OCI-LY3 (cell line): ENCODE data around the gene PDIA5.

Experiments
- H2AFZ ChIP-seq: fragments of 200-600, 300-600 bp; shearing (Covaris generic); 2 replicates; pipeline ENCODE4 v1.6.0; 2014; ENCODE audit warnings: antibody characterized with exemption, low read depth, low read length
- H3K27ac ChIP-seq: fragments of 200-600, 300-600 bp; sonication (generic); 2 replicates; pipeline ENCODE4 v1.5.1; 2014; ENCODE audit warnings: mild to moderate bottlenecking, low read length, moderate library complexity, mixed read lengths
- H3K27me3 ChIP-seq: fragments of 200-600, 300-600 bp; sonication (generic); 2 replicates; pipeline ENCODE4 v1.6.1; 2014; ENCODE audit warnings: low read depth, low read length, mixed read lengths
- H3K36me3 ChIP-seq: fragments of 200-600, 300-600 bp; sonication (generic); replicated peaks from 2 replicates; pipeline ENCODE3; 2014; ENCODE audit warnings: low read depth, low read length, mixed read lengths
- H3K4me1 ChIP-seq: fragments of 300-600, 200-600 bp; sonication (generic); 2 replicates; pipeline ENCODE4 v1.6.1; 2014; ENCODE audit warnings: low read length, mixed read lengths
- H3K4me2 ChIP-seq: fragments of 200-600, 300-600 bp; sonication (generic); 2 replicates; pipeline ENCODE4 v1.6.1; 2014; ENCODE audit warnings: low read length, mixed read lengths
- H3K4me3 ChIP-seq: fragments of 300-600, 200-600 bp; sonication (generic); 2 replicates; pipeline ENCODE4 v1.5.1; 2014; ENCODE audit warnings: antibody characterized with exemption, mild to moderate bottlenecking, low read length, moderate library complexity
- H3K79me2 ChIP-seq: fragments of 300-600, 200-600 bp; shearing (Covaris generic); 2 replicates; pipeline ENCODE4 v1.6.1; 2014; ENCODE audit warnings: mild to moderate bottlenecking, low read length, mixed read lengths
- H3K9ac ChIP-seq: fragments of 300-600, 200-600 bp; shearing (Covaris generic); 2 replicates; pipeline ENCODE4 v1.6.0; 2014; ENCODE audit warnings: mild to moderate bottlenecking, low read length, moderate library complexity
- H3K9me3 ChIP-seq: fragments of 200-600, 300-600 bp; shearing (Covaris generic); 2 replicates; pipeline ENCODE4 v1.6.1; 2014; ENCODE audit warnings: low read length, mixed read lengths; ENCODE audit not compliant: insufficient read depth
- H4K20me1 ChIP-seq: fragments of 200-600, 300-600 bp; sonication (generic); 2 replicates; pipeline ENCODE4 v1.6.1; 2016; ENCODE audit warnings: low read length, mixed read lengths; ENCODE audit not compliant: insufficient read depth
- EZH2phosphoT487 ChIP-seq: fragments of 200-600 bp; shearing (Covaris generic); IDR thresholded peaks from 2 replicates; pipeline ENCODE4 v1.6.1; 2018; ENCODE audit warnings: antibody characterized with exemption, mixed run types, low read depth
- TF ChIP-seq, protein P1 (sequence below): fragments of 200-600, 300-600 bp; sonication (generic); IDR thresholded peaks from 2 replicates; pipeline ENCODE4 v1.5.1; 2014; ENCODE audit warnings: antibody characterized with exemption, low read length, low read depth

PDIA5 gene

GRCh38 chr3:123020709-123021108 is 46.1 kb upstream of the PDIA5 start:
- TF ChIP-seq, protein P1, sequence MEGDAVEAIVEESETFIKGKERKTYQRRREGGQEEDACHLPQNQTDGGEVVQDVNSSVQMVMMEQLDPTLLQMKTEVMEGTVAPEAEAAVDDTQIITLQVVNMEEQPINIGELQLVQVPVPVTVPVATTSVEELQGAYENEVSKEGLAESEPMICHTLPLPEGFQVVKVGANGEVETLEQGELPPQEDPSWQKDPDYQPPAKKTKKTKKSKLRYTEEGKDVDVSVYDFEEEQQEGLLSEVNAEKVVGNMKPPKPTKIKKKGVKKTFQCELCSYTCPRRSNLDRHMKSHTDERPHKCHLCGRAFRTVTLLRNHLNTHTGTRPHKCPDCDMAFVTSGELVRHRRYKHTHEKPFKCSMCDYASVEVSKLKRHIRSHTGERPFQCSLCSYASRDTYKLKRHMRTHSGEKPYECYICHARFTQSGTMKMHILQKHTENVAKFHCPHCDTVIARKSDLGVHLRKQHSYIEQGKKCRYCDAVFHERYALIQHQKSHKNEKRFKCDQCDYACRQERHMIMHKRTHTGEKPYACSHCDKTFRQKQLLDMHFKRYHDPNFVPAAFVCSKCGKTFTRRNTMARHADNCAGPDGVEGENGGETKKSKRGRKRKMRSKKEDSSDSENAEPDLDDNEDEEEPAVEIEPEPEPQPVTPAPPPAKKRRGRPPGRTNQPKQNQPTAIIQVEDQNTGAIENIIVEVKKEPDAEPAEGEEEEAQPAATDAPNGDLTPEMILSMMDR, result no peak
- TF ChIP-seq EZH2phosphoT487, result no peak
- no peak overlapping the region for H3K9ac ChIP-seq
- H4K20me1 ChIP-seq, result no peaks in the 10 kb centered on the region
- H2AFZ ChIP-seq, result no peak overlapping the region
- no peak overlapping the region for H3K4me3 ChIP-seq
- H3K4me2 ChIP-seq, result no peak overlapping the region
- H3K36me3 ChIP-seq, result no peaks in the 10 kb centered on the region
- peaks cover 35% of the 10 kb centered on the region for H3K27me3 ChIP-seq
- no peak overlapping the region for H3K27ac ChIP-seq
- no peaks in the 10 kb centered on the region for H3K4me1 ChIP-seq
- H3K79me2 ChIP-seq, result no peaks in the 10 kb centered on the region
- no peaks in the 10 kb centered on the region for H3K9me3 ChIP-seq

- Histone ChIP-seq H3K4me2 (no peak overlapping the region), H3K79me2 (no peaks in the 10 kb centered on the region), H2AFZ (no peak overlapping the region), H3K9ac (no peak overlapping the region), H3K36me3 (no peaks in the 10 kb centered on the region), H3K4me1 (no peaks in the 10 kb centered on the region), H3K27ac (no peak overlapping the region), H3K4me3 (no peak overlapping the region), H3K27me3 (peaks cover 35% of the 10 kb centered on the region), H4K20me1 (no peaks in the 10 kb centered on the region), H3K9me3 (no peaks in the 10 kb centered on the region)
- TF ChIP-seq EZH2phosphoT487, result no peak
- TF ChIP-seq, protein P1, result no peak
Measured at GRCh38 chr3:123021388-123021787, 45.4 kb upstream of the PDIA5 start.

DNA sequence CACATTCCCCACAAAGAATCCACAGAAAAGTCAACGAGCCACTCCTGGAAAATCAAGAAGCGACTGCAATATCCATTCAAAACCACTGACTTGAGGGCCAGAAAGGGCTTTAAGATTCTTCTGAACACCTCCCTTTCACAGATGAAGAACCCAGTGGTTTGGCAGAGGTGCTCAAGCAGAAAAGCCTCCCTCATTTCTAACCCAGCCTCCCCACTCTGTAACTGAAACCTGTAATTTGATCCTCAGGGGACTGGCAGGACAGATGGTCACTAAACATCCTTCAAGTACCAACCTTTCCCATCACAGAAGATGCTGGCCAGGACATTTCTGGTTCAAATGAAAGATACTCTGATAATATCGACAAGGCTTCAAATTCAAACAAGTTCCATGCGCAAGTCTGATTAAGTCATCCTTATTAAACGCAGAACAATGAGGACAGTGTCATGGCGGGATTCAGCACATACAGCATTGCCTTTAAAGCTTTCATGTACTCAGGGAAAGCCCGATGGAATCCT is 44.8 kb upstream of the PDIA5 start:
- Histone ChIP-seq H3K36me3 (no peaks in the 10 kb centered on the region), H3K79me2 (no peaks in the 10 kb centered on the region), H2AFZ (no peak overlapping the region), H3K9ac (no peak overlapping the region), H3K27me3 (peaks cover 35% of the 10 kb centered on the region), H3K9me3 (no peaks in the 10 kb centered on the region), H3K27ac (no peak overlapping the region), H3K4me3 (no peak overlapping the region), H4K20me1 (no peaks in the 10 kb centered on the region), H3K4me2 (no peak overlapping the region), H3K4me1 (no peaks in the 10 kb centered on the region)
- no peak for TF ChIP-seq EZH2phosphoT487
- TF ChIP-seq, protein P1, result no peak

DNA sequence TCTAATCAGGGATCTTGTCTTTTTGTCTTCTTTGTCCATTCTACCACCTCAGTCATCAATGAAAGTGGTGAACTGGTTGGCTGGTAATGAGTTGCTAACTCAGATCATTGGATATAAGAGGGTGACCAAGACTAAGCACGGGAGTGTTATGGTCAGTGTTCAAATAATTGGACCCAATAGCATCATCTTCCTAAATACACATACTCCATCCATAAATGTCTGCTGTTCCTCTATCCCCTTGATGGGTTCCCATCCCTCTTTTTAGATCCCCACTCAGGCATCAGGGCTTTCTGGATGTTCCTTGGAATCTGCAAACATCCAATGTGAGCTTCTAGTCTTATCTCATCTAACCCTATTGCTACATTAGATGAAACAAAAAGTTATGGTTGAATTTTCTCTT is 42.8 kb upstream of the PDIA5 start:
- Histone ChIP-seq H3K36me3 (no peaks in the 10 kb centered on the region), H3K4me2 (no peak overlapping the region), H3K4me1 (peaks cover 5% of the 10 kb centered on the region; the same call in 1 of the 2 replicates), H3K9me3 (no peaks in the 10 kb centered on the region), H3K27me3 (peaks cover 27% of the 10 kb centered on the region), H2AFZ (no peak overlapping the region), H3K4me3 (no peak overlapping the region), H4K20me1 (no peaks in the 10 kb centered on the region), H3K9ac (no peak overlapping the region), H3K27ac (no peak overlapping the region), H3K79me2 (no peaks in the 10 kb centered on the region)
- no peak for TF ChIP-seq EZH2phosphoT487
- TF ChIP-seq, protein P1, result no peak
